HEK293T (cell line): Measurements from ENCODE around the gene BHLHE41.

Experiments
- CTCF ChIA-PET: fragments of 350-600 bp; formaldehyde crosslinking; extraction: SDS; loops from one replicate; lab custom pipeline; 2021; ENCODE audit warnings: antibody characterized with exemption, inconsistent platforms; lab: Yijun Ruan, JAX
- POLR2A ChIA-PET: fragments of 350-600 bp; formaldehyde crosslinking; extraction: SDS; loops from one replicate; lab custom pipeline; 2020; ENCODE audit warnings: antibody characterized with exemption, inconsistent platforms; lab: Yijun Ruan, JAX
- DNase-seq: peaks from one replicate; pipeline ENCODE4 v3.0.0; 2012; ENCODE audit warnings: mixed read lengths; ENCODE audit errors: extremely low spot score
- ARNT ChIP-seq: fragments of 450-650 bp; IDR thresholded peaks from 2 replicates; pipeline ENCODE4 v1.6.1; 2017; ENCODE audit warnings: mild to moderate bottlenecking
- BHLHE40 ChIP-seq: fragments of 450-650 bp; IDR thresholded peaks from 2 replicates; pipeline ENCODE4 v1.6.1; 2016; ENCODE audit warnings: mild to moderate bottlenecking, moderate library complexity, borderline replicate concordance
- CTBP1 ChIP-seq: fragments of 450-650 bp; IDR thresholded peaks from 2 replicates; pipeline ENCODE4 v1.6.1; 2016; ENCODE audit warnings: borderline replicate concordance
- ELF4 ChIP-seq: fragments of 450-650 bp; IDR thresholded peaks from 2 replicates; pipeline ENCODE4 v1.6.1; 2017; ENCODE audit warnings: antibody characterized with exemption
- FOXA1 ChIP-seq: fragments of 450-650 bp; IDR thresholded peaks from 2 replicates; pipeline ENCODE4 v1.6.1; 2016; ENCODE audit warnings: mild to moderate bottlenecking
- FOXK2 ChIP-seq: fragments of 450-650 bp; IDR thresholded peaks from 2 replicates; pipeline ENCODE4 v1.6.1; 2016; ENCODE audit warnings: mild to moderate bottlenecking
- FOXM1 ChIP-seq: fragments of 450-650 bp; IDR thresholded peaks from 2 replicates; pipeline ENCODE4 v1.6.1; 2017; ENCODE audit warnings: mild to moderate bottlenecking, borderline replicate concordance
- HDGF ChIP-seq: fragments of 450-650 bp; IDR thresholded peaks from 2 replicates; pipeline ENCODE4 v1.6.1; 2017; ENCODE audit warnings: antibody characterized with exemption, borderline replicate concordance
- L3MBTL2 ChIP-seq: fragments of 450-650 bp; conservative IDR thresholded peaks from 2 replicates; pipeline ENCODE4 v1.6.1; 2016; ENCODE audit warnings: mild to moderate bottlenecking
- LEF1 ChIP-seq: fragments of 450-650 bp; IDR thresholded peaks from 2 replicates; pipeline ENCODE4 v1.6.1; 2017; ENCODE audit warnings: mild to moderate bottlenecking, borderline replicate concordance
- NFRKB ChIP-seq: fragments of 450-650 bp; IDR thresholded peaks from 2 replicates; pipeline ENCODE4 v1.6.1; 2016; ENCODE audit warnings: mild to moderate bottlenecking, moderate library complexity
- PKNOX1 ChIP-seq: fragments of 450-650 bp; IDR thresholded peaks from 2 replicates; pipeline ENCODE4 v1.6.1; 2016
- SP1 ChIP-seq: fragments of 450-650 bp; IDR thresholded peaks from 2 replicates; pipeline ENCODE4 v1.6.1; 2017
- TARDBP ChIP-seq: fragments of 450-650 bp; IDR thresholded peaks from 2 replicates; pipeline ENCODE4 v1.6.1; 2016
- ZNF384 ChIP-seq: fragments of 450-650 bp; IDR thresholded peaks from 2 replicates; pipeline ENCODE4 v1.6.1; 2016

Gene BHLHE41

GRCh38 chr12:26114720-26115401 is 10.0 kb downstream of the BHLHE41 start:
- POLR2A ChIA-PET = interaction anchor here (0.9 to 2.0 kb wide), 5 partner anchors 9 to 500 kb away, joined by 3 to 30 read pairs (median 3); partner anchors contain the start of gene BHLHE41
- CTCF ChIA-PET = interaction anchor here (1.2 kb wide), 1 partner anchor 159 kb away, joined by 3 read pairs; no protein-coding TSS in a partner anchor
- DNase-seq = no peak
- TF ChIP-seq L3MBTL2 = peak; percentile 13
- TF ChIP-seq TARDBP = no peak

DNA sequence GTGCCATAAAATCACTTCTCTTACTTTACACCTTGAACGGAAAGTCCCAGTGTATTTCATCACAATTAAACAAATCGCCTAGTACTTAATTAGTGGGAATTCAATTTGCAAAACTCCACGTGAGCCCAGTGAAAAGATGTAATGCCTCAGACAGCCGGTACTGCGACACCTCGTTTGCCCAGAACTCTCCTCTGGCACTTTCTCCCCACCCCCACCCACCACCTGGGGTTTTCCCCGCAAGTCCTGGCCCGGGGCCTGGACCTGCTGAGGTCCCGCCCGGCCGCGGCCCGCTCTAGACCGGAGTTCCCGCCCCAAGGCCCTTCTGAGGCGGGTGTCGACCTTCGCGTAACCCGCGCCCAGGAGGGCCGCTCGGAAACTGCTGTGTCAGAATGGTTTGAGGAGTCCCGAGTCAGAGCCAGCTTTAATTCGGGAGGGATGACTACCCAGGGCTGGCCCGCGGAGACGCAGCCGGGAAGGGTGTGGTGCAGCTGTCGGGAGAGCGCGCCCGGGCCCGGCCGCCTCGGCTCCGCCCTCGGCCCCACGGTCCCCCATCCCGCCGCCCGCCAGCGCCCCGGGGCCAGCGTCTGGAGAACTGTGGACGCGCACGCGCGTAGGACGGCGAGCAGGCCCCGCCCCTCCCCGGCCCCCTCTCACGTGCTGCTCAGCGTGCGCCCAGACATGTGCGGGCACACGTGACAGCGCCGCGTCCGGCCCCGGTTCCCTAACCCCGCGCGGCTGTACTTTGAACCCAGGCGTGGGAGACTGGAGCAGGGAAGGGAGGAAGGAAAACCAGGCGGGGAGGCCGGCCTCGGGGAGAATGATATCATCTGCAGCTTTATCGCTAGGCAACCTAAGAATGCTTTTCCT is 10.8 kb downstream of the BHLHE41 start:
- ChIA-PET POLR2A (interaction anchor here (0.9 to 2.0 kb wide), 5 partner anchors 10 to 501 kb away, joined by 3 to 30 read pairs (median 3); partner anchors contain the start of gene BHLHE41), CTCF (interaction anchor here (1.2 kb wide), 1 partner anchor 160 kb away, joined by 3 read pairs; no protein-coding TSS in a partner anchor)
- peak; percentile 88 for DNase-seq
- no peak for TF ChIP-seq ARNT
- no peak for TF ChIP-seq ELF4
- no peak for TF ChIP-seq FOXA1
- TF ChIP-seq L3MBTL2 = peak; percentile 83
- TF ChIP-seq BHLHE40 = peak; percentile 57
- TF ChIP-seq ZNF384 = no peak

GRCh38 chr12:26113181-26113654 is 11.6 kb downstream of the BHLHE41 start:
- DNase-seq = no peak
- POLR2A ChIA-PET = interaction anchor here (1.0 to 1.6 kb wide), 2 partner anchors 9 to 81 kb away, joined by 3 to 6 read pairs; no protein-coding TSS in a partner anchor
- TF ChIP-seq BHLHE40 (no peak), SP1 (no peak)
- CTCF ChIA-PET = no interaction called here

GRCh38 chr12:26112703-26113147 is 12.1 kb downstream of the BHLHE41 start:
- TF ChIP-seq HDGF = no peak
- no peak for TF ChIP-seq L3MBTL2
- peak; percentile 55; the same call in 1 of the 2 replicates for TF ChIP-seq PKNOX1
- TF ChIP-seq CTBP1 = no peak
- TF ChIP-seq FOXM1 = no peak
- ChIA-PET POLR2A (interaction anchor here (1.0 to 1.6 kb wide), 2 partner anchors 10 to 80 kb away, joined by 3 to 6 read pairs; no protein-coding TSS in a partner anchor), CTCF (no interaction called here)
- DNase-seq = no peak

DNA sequence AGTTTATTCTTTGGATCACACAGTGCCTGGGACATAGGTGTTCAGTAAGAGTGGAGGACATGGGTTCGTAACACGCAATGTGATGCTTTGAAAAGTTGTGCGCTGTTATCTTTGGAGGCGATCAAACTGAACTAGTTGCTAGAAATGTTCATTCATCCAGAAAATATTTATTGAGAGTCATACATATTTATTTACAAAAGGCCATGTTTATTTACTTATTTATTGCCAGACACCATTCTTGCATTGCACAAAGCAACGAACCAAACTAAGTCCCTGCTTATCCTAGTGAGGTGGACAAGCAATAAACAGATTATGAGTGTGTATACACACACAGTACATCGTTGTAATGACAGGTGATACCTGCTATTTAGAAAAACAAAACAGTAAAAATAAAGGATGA is 12.6 kb downstream of the BHLHE41 start:
- ChIA-PET CTCF (no interaction called here), POLR2A (interaction anchor here (0.8 to 1.6 kb wide), 2 partner anchors 10 to 13 kb away, joined by 3 to 6 read pairs; partner anchors contain the start of gene BHLHE41)
- no peak for DNase-seq
- TF ChIP-seq SP1 (no peak), FOXA1 (no peak), FOXK2 (no peak), CTBP1 (no peak), ARNT (no peak), FOXM1 (no peak), BHLHE40 (no peak), ZNF384 (no peak), NFRKB (no peak), L3MBTL2 (no peak), HDGF (no peak), LEF1 (no peak), TARDBP (no peak), ELF4 (no peak), PKNOX1 (no peak)

GRCh38 chr12:26109343-26109881 is 15.4 kb downstream of the BHLHE41 start:
- CTCF ChIA-PET = interaction anchor here (1.2 kb wide), 1 partner anchor 10 kb away, joined by 4 read pairs; no protein-coding TSS in a partner anchor
- DNase-seq = no peak
- POLR2A ChIA-PET = interaction anchor here (0.6 to 1.1 kb wide), 2 partner anchors 9 to 12 kb away, joined by 3 to 4 read pairs; no protein-coding TSS in a partner anchor
- peak; percentile 84 for TF ChIP-seq PKNOX1
- TF ChIP-seq FOXM1 = no peak
- TF ChIP-seq FOXK2 = no peak
